H1 (cell line): ENCODE results near the gene PTPRO. TPM values are rescaled to one million over a fixed set of nuclear protein-coding genes. Genes with fewer than 3 reads are reported as not detected.

Source experiments
- CTCF ChIA-PET: fragments of 300-600 bp; sonication (Branson Sonifier 250); formaldehyde crosslinking; loops from one replicate; lab custom pipeline; 2021; ENCODE audit not compliant: partially characterized antibody; lab: Charles Lee
- POLR2A ChIA-PET: fragments of 300-600 bp; sonication (Branson Sonifier 250); formaldehyde crosslinking; loops from one replicate; lab custom pipeline; 2021; ENCODE audit warnings: inconsistent platforms; ENCODE audit not compliant: partially characterized antibody; lab: Charles Lee
- DNase-seq, 2 experiments: peaks; one replicate each; pipeline versions ENCODE4 v3.0.0 to v3.0.0-alpha.2; 2010 to 2022; ENCODE audit warnings: low spot score in 2 of 2, low read depth in 1 of 2, mixed read lengths in 1 of 2
- FAIRE-seq: peaks from 2 replicates; lab custom pipeline; 2011; peaks lifted over from hg19 to GRCh38; lab: Jason Lieb, UNC
- H2AFZ ChIP-seq: 2 replicates; pipeline ENCODE4 v1.8.1; 2012; ENCODE audit warnings: low read length, inconsistent platforms
- H2AK5ac ChIP-seq: 2 replicates; pipeline ENCODE4 v1.6.1; 2013; ENCODE audit warnings: low read depth, low read length
- H2BK120ac ChIP-seq: replicated peaks from 2 replicates; pipeline ENCODE3; 2013; ENCODE audit warnings: low read depth, low read length, inconsistent platforms
- H2BK12ac ChIP-seq: 2 replicates; pipeline ENCODE4 v1.6.1; 2013; ENCODE audit warnings: low read depth, low read length
- H2BK15ac ChIP-seq: 2 replicates; pipeline ENCODE4 v1.6.1; 2013; ENCODE audit warnings: low read length
- H2BK20ac ChIP-seq: 2 replicates; pipeline ENCODE4 v1.6.1; 2013; ENCODE audit warnings: low read length
- H2BK5ac ChIP-seq: 2 replicates; pipeline ENCODE4 v1.6.1; 2013; ENCODE audit warnings: low read depth, low read length
- H3K14ac ChIP-seq: 2 replicates; pipeline ENCODE4 v1.6.1; 2013; ENCODE audit warnings: inconsistent platforms; ENCODE audit not compliant: insufficient read length
- H3K18ac ChIP-seq: 2 replicates; pipeline ENCODE4 v1.6.1; 2013; ENCODE audit warnings: low read length; ENCODE audit errors: extremely low read depth
- H3K23ac ChIP-seq: 2 replicates; pipeline ENCODE4 v1.6.1; 2013; ENCODE audit warnings: inconsistent platforms; ENCODE audit not compliant: insufficient read length
- H3K23me2 ChIP-seq: 2 replicates; pipeline ENCODE4 v1.6.1; 2013; ENCODE audit warnings: low read depth, low read length
- H3K27ac ChIP-seq: 2 replicates; pipeline ENCODE4 v1.6.1; 2011; ENCODE audit warnings: low read depth, low read length, inconsistent platforms
- H3K27me3 ChIP-seq, 4 experiments: replicated peaks in 1 of 4; 1 replicate in 1 of 4; 2 replicates in 3 of 4; pipeline versions ENCODE4 v1.6.1 to v1.8.1; 2011 to 2013; ENCODE audit warnings: low read length in 3 of 4, mild to moderate bottlenecking in 3 of 4, inconsistent platforms in 2 of 4, mixed read lengths in 2 of 4, moderate library complexity in 1 of 4; ENCODE audit not compliant: control insufficient read depth in 3 of 4, insufficient read depth in 3 of 4; ENCODE audit errors: extremely low read depth in 1 of 4
- H3K36me3 ChIP-seq, 4 experiments: 2 replicates each; pipeline versions ENCODE4 v1.6.1 to v1.8.1; 2011 to 2013; ENCODE audit warnings: mild to moderate bottlenecking in 4 of 4, low read length in 3 of 4, moderate library complexity in 2 of 4, control low read depth in 1 of 4, inconsistent platforms in 1 of 4; ENCODE audit not compliant: insufficient read depth in 4 of 4, control insufficient read depth in 2 of 4
- H3K4ac ChIP-seq: replicated peaks from 2 replicates; pipeline ENCODE3; 2013; ENCODE audit warnings: low read length, low read depth, mixed read lengths, inconsistent platforms; ENCODE audit not compliant: insufficient read length
- H3K4me1 ChIP-seq, 4 experiments: replicated peaks in 1 of 4; 1 replicate in 1 of 4; 2 replicates in 3 of 4; pipeline versions ENCODE4 v1.6.1 to v1.8.1; 2011 to 2013; ENCODE audit warnings: low read length in 3 of 4, inconsistent platforms in 2 of 4, mixed read lengths in 1 of 4; ENCODE audit not compliant: insufficient read depth in 4 of 4, control insufficient read depth in 3 of 4
- H3K4me2 ChIP-seq, 2 experiments: 2 replicates each; pipeline versions ENCODE4 v1.6.1 to v1.8.1; 2011 to 2013; ENCODE audit warnings: low read depth in 2 of 2, low read length in 2 of 2, control low read depth in 1 of 2, inconsistent platforms in 1 of 2, mild to moderate bottlenecking in 1 of 2; ENCODE audit not compliant: insufficient read depth in 1 of 2
- H3K4me3 ChIP-seq, 4 experiments: fragments of 200-600, 300-600 bp in 1 of 4; sonication (generic), shearing (Covaris generic), sonication (Bioruptor Twin) in 1 of 4; 2 replicates each; pipeline versions ENCODE4 v1.5.1 to v1.8.1; 2011 to 2016; ENCODE audit warnings: low read length in 4 of 4, low read depth in 3 of 4, control low read depth in 2 of 4, inconsistent platforms in 2 of 4, mild to moderate bottlenecking in 2 of 4, mixed read lengths in 1 of 4, moderate library complexity in 1 of 4; ENCODE audit not compliant: insufficient read depth in 2 of 4; ENCODE audit errors: extremely low read depth in 1 of 4
- H3K56ac ChIP-seq: replicated peaks from 2 replicates; pipeline ENCODE3; 2013; ENCODE audit warnings: low read depth, mild to moderate bottlenecking, mixed read lengths, low read length, inconsistent platforms; ENCODE audit not compliant: insufficient read length
- H3K79me1 ChIP-seq: 2 replicates; pipeline ENCODE4 v1.6.1; 2013; ENCODE audit warnings: low read depth, low read length, control low read depth
- H3K79me2 ChIP-seq, 2 experiments: 2 replicates each; pipeline versions ENCODE4 v1.6.1 to v1.8.1; 2012 to 2013; ENCODE audit warnings: low read length in 2 of 2, mild to moderate bottlenecking in 2 of 2, inconsistent platforms in 1 of 2; ENCODE audit not compliant: insufficient read depth in 2 of 2, control insufficient read depth in 1 of 2
- H3K9ac ChIP-seq, 4 experiments: replicated peaks in 1 of 4; 1 replicate in 1 of 4; 2 replicates in 3 of 4; pipeline versions ENCODE4 v1.6.1 to v1.8.1; 2011 to 2013; ENCODE audit warnings: low read depth in 3 of 4, low read length in 3 of 4, control low read depth in 2 of 4, mild to moderate bottlenecking in 2 of 4, moderate library complexity in 2 of 4, inconsistent platforms in 1 of 4; ENCODE audit errors: extremely low read depth in 1 of 4
- H3K9me3 ChIP-seq, 2 experiments: 2 replicates each; pipeline versions ENCODE4 v1.6.1 to v1.8.1; 2012 to 2013; ENCODE audit warnings: mild to moderate bottlenecking in 2 of 2, moderate library complexity in 2 of 2, control low read depth in 1 of 2, inconsistent platforms in 1 of 2, low read depth in 1 of 2, low read length in 1 of 2, mixed read lengths in 1 of 2; ENCODE audit not compliant: insufficient read depth in 2 of 2
- H4K20me1 ChIP-seq, 2 experiments: replicated peaks in 1 of 2; 2 replicates each; pipeline versions ENCODE3 to v1.8.1; 2011 to 2013; ENCODE audit warnings: inconsistent platforms in 2 of 2, low read length in 2 of 2, mild to moderate bottlenecking in 1 of 2; ENCODE audit not compliant: insufficient read depth in 2 of 2, control insufficient read depth in 1 of 2
- H4K5ac ChIP-seq: 2 replicates; pipeline ENCODE4 v1.6.1; 2013; ENCODE audit warnings: low read length, low read depth, mixed read lengths, inconsistent platforms; ENCODE audit not compliant: insufficient read length
- H4K8ac ChIP-seq: 2 replicates; pipeline ENCODE4 v1.8.0; 2013; ENCODE audit warnings: mild to moderate bottlenecking, moderate library complexity, low read length, inconsistent platforms; ENCODE audit not compliant: insufficient read depth; ENCODE audit errors: extremely low read depth
- H4K91ac ChIP-seq: replicated peaks from 2 replicates; pipeline ENCODE3; 2013; ENCODE audit warnings: low read length, mixed read lengths, inconsistent platforms; ENCODE audit not compliant: insufficient read length
- CBX5 ChIP-seq: fragments of 300-800, 300-1000 bp; sonication (generic); IDR thresholded peaks from 2 replicates; pipeline ENCODE4 v1.7.1; 2016; ENCODE audit warnings: antibody characterized with exemption, low read length, low read depth
- CHD1 ChIP-seq: IDR thresholded peaks from 2 replicates; pipeline ENCODE4 v1.6.1; 2012; ENCODE audit warnings: low read depth, low read length, improper control_type of control experiment
- FOSL1 ChIP-seq: IDR thresholded peaks from 2 replicates; pipeline ENCODE4 v1.6.1; 2011; ENCODE audit warnings: mild to moderate bottlenecking, low read depth, low read length, moderate library complexity; ENCODE audit not compliant: insufficient read depth
- GTF2F1 ChIP-seq: IDR thresholded peaks from 2 replicates; pipeline ENCODE4 v1.6.1; 2012; ENCODE audit warnings: low read depth, low read length, improper control_type of control experiment, borderline replicate concordance
- JUN ChIP-seq: IDR thresholded peaks from 2 replicates; pipeline ENCODE4 v1.6.1; 2011; ENCODE audit warnings: low read depth, mild to moderate bottlenecking, improper control_type of control experiment, low read length
- JUND ChIP-seq: IDR thresholded peaks from 2 replicates; pipeline ENCODE4 v1.6.1; 2011; ENCODE audit warnings: mild to moderate bottlenecking, improper control_type of control experiment, low read length
- POLR2AphosphoS5 ChIP-seq: IDR thresholded peaks from 2 replicates; pipeline ENCODE4 v1.6.1; 2011; ENCODE audit warnings: low read depth, low read length
- RAD21 ChIP-seq, 2 experiments: IDR thresholded peaks in 1 of 2; conservative IDR thresholded peaks in 1 of 2; 2 replicates each; pipeline ENCODE4 v1.6.1; 2011; ENCODE audit warnings: low read depth in 2 of 2, low read length in 2 of 2, improper control_type of control experiment in 1 of 2, inconsistent platforms in 1 of 2, mild to moderate bottlenecking in 1 of 2, moderate library complexity in 1 of 2
- RNF2 ChIP-seq: fragments of 200-900, 300-1000 bp; sonication (generic); IDR thresholded peaks from 2 replicates; pipeline ENCODE4 v1.7.1; 2016; ENCODE audit warnings: borderline replicate concordance, low read depth, mild to moderate bottlenecking, antibody characterized with exemption, low read length; ENCODE audit not compliant: poor library complexity, severe bottlenecking; ENCODE audit errors: missing control alignments
- SAP30 ChIP-seq: fragments of 300-600 bp; sonication (generic); IDR thresholded peaks from 2 replicates; pipeline ENCODE4 v1.7.1; 2012; ENCODE audit warnings: low read length, moderate library complexity, mild to moderate bottlenecking, inconsistent platforms; ENCODE audit not compliant: insufficient read depth, insufficient replicate concordance
- SIN3A ChIP-seq, 2 experiments: IDR thresholded peaks in 1 of 2; conservative IDR thresholded peaks in 1 of 2; 2 replicates each; pipeline ENCODE4 v1.6.1; 2011 to 2012; ENCODE audit warnings: low read length in 2 of 2, improper control_type of control experiment in 1 of 2, low read depth in 1 of 2, mild to moderate bottlenecking in 1 of 2
- SRF ChIP-seq: IDR thresholded peaks from 2 replicates; pipeline ENCODE4 v1.6.1; 2011; ENCODE audit warnings: mild to moderate bottlenecking, low read depth, low read length, moderate library complexity
- SUZ12 ChIP-seq: fragments of 200-600 bp; sonication (generic); IDR thresholded peaks from 2 replicates; pipeline ENCODE4 v1.6.1; 2012; ENCODE audit warnings: mild to moderate bottlenecking, inconsistent platforms, low read length, moderate library complexity, mixed read lengths
- TBP ChIP-seq: IDR thresholded peaks from 2 replicates; pipeline ENCODE4 v1.6.1; 2011; ENCODE audit warnings: low read depth, low read length, improper control_type of control experiment
- WGBS, 2 experiments: shearing (Covaris generic) in 1 of 2; methylation state at CpG; one replicate each; pipeline versions ENCODE4 v1.1.6 to v1.1.7; 2013 to 2015; ENCODE audit warnings: low lambda C conversion rate in 2 of 2, mixed read lengths in 2 of 2, inconsistent platforms in 1 of 2, low coverage in 1 of 2, missing lambda C conversion rate in 1 of 2; ENCODE audit not compliant: insufficient replicate concordance in 2 of 2, insufficient coverage in 1 of 2, insufficient read length in 1 of 2; ENCODE audit errors: extremely low coverage in 1 of 2, missing lambda C conversion rate in 1 of 2; 5-methylcytosine and 5-hydroxymethylcytosine counted together
- polyA plus RNA-seq, 7 experiments: library from polyadenylated mRNA; depleted of rRNA in 3 of 7; stranded (reverse) in 5 of 7; unstranded in 2 of 7; fragments of >200 nt in 5 of 7; fragments of 200-250 nt in 2 of 7; gene quantifications; 1 replicate in 5 of 7; 2 replicates in 1 of 7; 4 replicates in 1 of 7; pipeline versions ENCODE4 v1.2.1 to v1.2.3, GENCODE V29; 2011 to 2013; ENCODE audit warnings: missing spikeins in 2 of 7, mixed read lengths in 2 of 7
- total RNA-seq: library from RNA; stranded (reverse); fragmentation: NEBNext Ultra II Directional; extraction: Animal tissue kit (Norgen Biotek cat#: 25700); gene quantifications from 2 replicates; pipeline ENCODE4 v1.2.1, GENCODE V29; 2021

Gene PTPRO
- total and polyA plus RNA-seq, 2 of the 8 experiments (the other 6 are each of a cell fraction or from before 2014, with no cell fraction given): 0.73 to 1.7 TPM

- H2AFZ ChIP-seq: no peak overlapping the region
- H3K4ac ChIP-seq: no peak overlapping the region
- H3K36me3 ChIP-seq: no peaks in the 10 kb centered on the region
- H3K18ac ChIP-seq: no peak overlapping the region
- no peak overlapping the region for H3K27ac ChIP-seq
- no peaks in the 10 kb centered on the region for H3K27me3 ChIP-seq
- H3K4me1 ChIP-seq: no peaks in the 10 kb centered on the region
- no peak for TF ChIP-seq TBP
- TF ChIP-seq SUZ12: no peak
- TF ChIP-seq RNF2: no peak
- no peak for TF ChIP-seq FOSL1
- no peak for TF ChIP-seq CHD1
- TF ChIP-seq POLR2AphosphoS5: no peak
- TF ChIP-seq CBX5: no peak
- TF ChIP-seq SAP30: no peak
- TF ChIP-seq JUND: no peak
- TF ChIP-seq JUN: no peak
- no peak for TF ChIP-seq SRF
- TF ChIP-seq GTF2F1: no peak
- no peak for TF ChIP-seq RAD21 (IDR thresholded peaks at IDR 0.05 in 1 of 2, conservative IDR thresholded peaks at IDR 0.05 in 1 of 2; ENCODE audit: low read depth in 2 of 2, low read length in 2 of 2)
- no peak for TF ChIP-seq SIN3A (conservative IDR thresholded peaks at IDR 0.05 in 1 of 2, IDR thresholded peaks at IDR 0.05 in 1 of 2; ENCODE audit: low read depth in 1 of 2, low read length in 2 of 2)
- TF ChIP-seq, all 59 proteins: peak for 0
- Histone ChIP-seq H4K5ac (no peak overlapping the region), H2BK5ac (no peak overlapping the region), H3K9me3 (no peaks in the 10 kb centered on the region), H2BK12ac (no peak overlapping the region), H3K79me2 (no peaks in the 10 kb centered on the region), H3K79me1 (no peaks in the 10 kb centered on the region), H2AK5ac (no peak overlapping the region), H4K8ac (no peak overlapping the region), H3K9ac (no peak overlapping the region), H3K4me2 (no peak overlapping the region), H3K4me3 (no peak overlapping the region), H3K23ac (no peak overlapping the region), H3K14ac (no peak overlapping the region), H3K56ac (no peak overlapping the region), H2BK120ac (no peak overlapping the region), H2BK15ac (no peak overlapping the region), H4K20me1 (no peaks in the 10 kb centered on the region), H3K23me2 (no peaks in the 10 kb centered on the region), H2BK20ac (no peak overlapping the region), H4K91ac (no peak overlapping the region)
- ChIA-PET POLR2A (no interaction called here), CTCF (no interaction called here)
- DNase-seq (no peak), FAIRE-seq (no peak)
- WGBS, 2 experiments: 82% methylated on average over 4 of the region's 4 CpGs; no CpG with 5 or more reads in 1 of the 2 experiments
Observed at GRCh38 chr12:15505616-15506015, 183.3 kb downstream of the PTPRO start.
